Karpas-422 (cell line): ENCODE data around the gene FAM174C. TPM values are rescaled to one million over a fixed set of nuclear protein-coding genes. Genes with fewer than 3 reads are reported as not detected.

Source experiments
- DNase-seq: peaks from one replicate; pipeline ENCODE4 v3.0.0-alpha.2; 2015
- H2AFZ ChIP-seq: fragments of 200-600 bp; sonication (generic); 2 replicates; pipeline ENCODE4 v1.6.1; 2014; ENCODE audit warnings: antibody characterized with exemption, low read length, mixed read lengths
- H3K27ac ChIP-seq: fragments of 200-600 bp; sonication (generic); 2 replicates; pipeline ENCODE4 v1.5.1; 2014; ENCODE audit warnings: mild to moderate bottlenecking, low read length, moderate library complexity
- H3K27me3 ChIP-seq: fragments of 200-600 bp; sonication (generic); 2 replicates; pipeline ENCODE4 v1.6.1; 2014; ENCODE audit warnings: low read length, mixed read lengths
- H3K36me3 ChIP-seq: fragments of 200-600 bp; sonication (generic); 2 replicates; pipeline ENCODE4 v1.6.1; 2014; ENCODE audit warnings: low read length, mixed read lengths; ENCODE audit not compliant: insufficient read depth
- H3K4me1 ChIP-seq: fragments of 200-600 bp; sonication (generic); 2 replicates; pipeline ENCODE4 v1.6.1; 2014; ENCODE audit warnings: mild to moderate bottlenecking, low read length, mixed read lengths
- H3K4me2 ChIP-seq: fragments of 200-600 bp; sonication (generic); 2 replicates; pipeline ENCODE4 v1.6.1; 2014; ENCODE audit warnings: low read length, low read depth, mild to moderate bottlenecking; ENCODE audit not compliant: poor library complexity, severe bottlenecking
- H3K4me3 ChIP-seq: fragments of 200-600 bp; sonication (generic); 2 replicates; pipeline ENCODE4 v1.5.1; 2014; ENCODE audit warnings: mild to moderate bottlenecking, antibody characterized with exemption, low read length, mixed read lengths
- H3K79me2 ChIP-seq: fragments of 200-600 bp; sonication (generic); 2 replicates; pipeline ENCODE4 v1.6.1; 2014; ENCODE audit warnings: mild to moderate bottlenecking, low read length, mixed read lengths
- H3K9ac ChIP-seq: fragments of 200-600 bp; sonication (generic); 2 replicates; pipeline ENCODE4 v1.6.0; 2014; ENCODE audit warnings: low read length
- H3K9me2 ChIP-seq: fragments of 200-600 bp; sonication (generic), shearing (Covaris generic); replicated peaks from 2 replicates; pipeline ENCODE4 v1.6.0; 2014; ENCODE audit warnings: mild to moderate bottlenecking, low read length, moderate library complexity; ENCODE audit not compliant: insufficient read depth
- H3K9me3 ChIP-seq: fragments of 300-700, 200-600 bp; sonication (generic); 2 replicates; pipeline ENCODE4 v1.6.1; 2014; ENCODE audit warnings: low read length, mixed read lengths
- H4K20me1 ChIP-seq: fragments of 200-600 bp; sonication (generic); 2 replicates; pipeline ENCODE4 v1.6.1; 2014; ENCODE audit warnings: mild to moderate bottlenecking, antibody characterized with exemption, low read length, low read depth; ENCODE audit not compliant: insufficient read depth
- total RNA-seq: library from RNA; depleted of rRNA; stranded (reverse); fragments of >200 nt; shearing (Covaris generic); gene quantifications from 2 replicates; pipeline ENCODE4 v1.2.3, GENCODE V29; 2014; ENCODE audit warnings: low replicate concordance

FAM174C gene
- total RNA-seq, 1 experiment from 2014 or later: 32.7 TPM

GRCh38 chr19:1251330-1252220 is 23.8 kb upstream of the FAM174C start:
- peaks cover 25% of the 10 kb centered on the region for H3K36me3 ChIP-seq
- peaks cover 28% of the 10 kb centered on the region for H4K20me1 ChIP-seq
- no peaks in the 10 kb centered on the region for H3K9me2 ChIP-seq
- H3K4me2 ChIP-seq: peak overlapping the region; percentile 95
- H3K9ac ChIP-seq: peak overlapping the region; percentile 99
- DNase-seq: peak; percentile 83
- peaks cover 26% of the 10 kb centered on the region for H3K79me2 ChIP-seq
- peak overlapping the region; percentile 92 for H3K4me3 ChIP-seq
- peak overlapping the region; percentile 97 for H3K27ac ChIP-seq
- no peaks in the 10 kb centered on the region for H3K27me3 ChIP-seq
- no peaks in the 10 kb centered on the region for H3K9me3 ChIP-seq
- H3K4me1 ChIP-seq: peaks cover 59% of the 10 kb centered on the region
- no peak overlapping the region for H2AFZ ChIP-seq

DNA sequence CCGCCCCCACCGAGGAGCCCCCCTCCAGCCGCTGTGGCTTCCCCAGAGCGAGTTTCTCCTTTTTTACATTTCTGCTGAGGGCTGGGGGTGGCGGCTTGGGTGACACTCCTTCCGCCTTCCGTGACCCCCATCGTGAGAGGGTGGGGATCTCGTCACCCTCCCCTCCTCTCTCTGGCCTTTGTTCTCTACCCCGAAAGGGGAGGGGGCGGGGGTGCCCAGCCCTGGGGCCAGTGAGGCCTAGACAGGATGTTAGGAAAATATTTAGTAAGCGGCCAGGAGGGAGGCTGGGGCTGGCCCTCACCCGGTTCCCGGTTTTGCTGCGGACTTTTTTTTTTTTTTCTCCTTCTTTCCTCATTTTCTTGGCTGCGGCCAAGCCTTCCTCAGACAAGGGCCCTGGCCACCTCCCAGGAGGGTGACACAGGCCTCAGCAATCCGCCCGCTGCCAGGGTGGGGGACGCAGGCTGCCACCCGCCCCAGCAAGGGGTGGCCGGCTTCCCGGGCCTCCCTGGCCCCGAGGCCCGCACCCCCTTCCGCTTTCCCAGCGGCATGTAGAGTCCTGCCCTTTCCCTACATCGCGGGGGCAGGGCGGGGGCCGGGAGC is 23.0 kb upstream of the FAM174C start:
- H4K20me1 ChIP-seq: peaks cover 28% of the 10 kb centered on the region
- H3K27ac ChIP-seq: peak overlapping the region; percentile 97
- peaks cover 25% of the 10 kb centered on the region for H3K36me3 ChIP-seq
- no peaks in the 10 kb centered on the region for H3K9me3 ChIP-seq
- no peaks in the 10 kb centered on the region for H3K9me2 ChIP-seq
- H3K4me2 ChIP-seq: peak overlapping the region; percentile 95
- H3K9ac ChIP-seq: peak overlapping the region; percentile 99
- H3K79me2 ChIP-seq: peaks cover 26% of the 10 kb centered on the region
- peak; percentile 50 for DNase-seq
- no peak overlapping the region for H2AFZ ChIP-seq
- no peaks in the 10 kb centered on the region for H3K27me3 ChIP-seq
- peaks cover 66% of the 10 kb centered on the region for H3K4me1 ChIP-seq
- peak overlapping the region; percentile 92 for H3K4me3 ChIP-seq

DNA sequence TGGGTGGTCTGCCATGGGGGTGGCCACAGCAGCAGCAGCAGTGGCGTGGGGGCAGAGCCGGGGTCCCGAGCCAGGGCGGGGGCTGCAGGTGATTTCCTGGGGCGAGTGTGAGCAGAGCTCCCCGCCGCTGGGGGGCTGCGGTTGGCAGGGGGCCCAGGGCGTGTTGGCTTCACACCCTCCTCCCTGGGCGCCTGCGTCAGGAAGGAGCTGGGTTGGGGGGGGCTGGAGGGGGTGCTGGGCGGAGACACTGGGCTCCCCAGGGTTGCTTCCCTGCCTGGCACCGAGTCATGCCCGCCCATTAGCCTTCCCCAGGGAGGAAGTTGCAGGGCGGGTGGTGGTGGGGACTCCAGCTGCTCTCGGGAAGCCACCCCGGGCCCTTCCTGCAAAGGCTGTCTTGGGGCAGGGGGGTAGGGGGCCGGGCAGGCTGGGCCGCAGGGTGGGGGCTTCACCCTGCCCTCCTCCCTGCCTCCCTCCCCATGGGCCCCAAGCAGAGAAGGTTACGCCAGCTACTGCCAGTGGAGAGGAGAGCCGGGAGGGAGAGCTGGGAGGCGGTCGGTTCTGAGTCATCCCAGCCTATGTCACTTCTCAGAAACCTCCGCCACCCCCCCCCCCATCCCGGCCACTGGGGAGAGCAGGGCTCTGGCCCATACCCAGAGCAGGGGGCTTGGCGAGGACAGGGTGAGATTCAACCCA is 22.4 kb upstream of the FAM174C start:
- no peaks in the 10 kb centered on the region for H3K9me2 ChIP-seq
- peak overlapping the region; percentile 99 for H3K9ac ChIP-seq
- peak overlapping the region; percentile 95 for H3K4me2 ChIP-seq
- peak overlapping the region; percentile 97 for H3K27ac ChIP-seq
- peak; percentile 87 for DNase-seq
- peaks cover 28% of the 10 kb centered on the region for H4K20me1 ChIP-seq
- H3K4me1 ChIP-seq: peaks cover 70% of the 10 kb centered on the region
- no peaks in the 10 kb centered on the region for H3K9me3 ChIP-seq
- peaks cover 26% of the 10 kb centered on the region for H3K79me2 ChIP-seq
- peaks cover 25% of the 10 kb centered on the region for H3K36me3 ChIP-seq
- H3K4me3 ChIP-seq: peak overlapping the region; percentile 92
- no peaks in the 10 kb centered on the region for H3K27me3 ChIP-seq
- no peak overlapping the region for H2AFZ ChIP-seq

DNA sequence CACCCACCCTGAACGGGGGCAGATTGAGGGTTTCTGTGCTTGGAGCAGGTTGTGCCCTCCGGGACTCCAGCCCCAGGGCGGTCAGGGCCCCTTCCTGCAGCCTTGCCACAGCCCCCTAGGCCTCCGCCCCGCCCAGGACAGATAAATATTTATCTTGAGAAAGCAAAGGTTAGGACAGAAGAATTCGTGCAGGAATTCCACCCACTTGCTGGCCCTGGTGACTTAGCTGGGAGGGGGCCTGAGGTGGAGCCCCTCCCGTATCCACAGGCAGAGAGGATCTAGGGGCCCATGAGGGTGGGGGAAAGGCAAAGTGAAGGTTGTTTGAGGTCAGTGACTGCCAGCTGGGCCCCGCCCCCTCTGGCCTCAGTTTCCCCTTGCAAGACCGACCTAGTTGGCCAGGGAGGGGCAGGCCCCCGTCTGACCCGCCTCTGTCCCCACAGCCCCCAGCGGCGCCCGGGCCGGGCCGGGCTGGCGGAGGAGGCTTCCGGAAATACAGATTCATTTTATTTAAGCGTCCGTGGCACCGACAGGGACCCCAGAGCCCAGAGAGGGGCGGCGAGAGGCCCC is 21.7 kb upstream of the FAM174C start:
- H3K9me3 ChIP-seq: no peaks in the 10 kb centered on the region
- DNase-seq: no peak
- H3K36me3 ChIP-seq: peaks cover 25% of the 10 kb centered on the region
- peak overlapping the region; percentile 97 for H3K27ac ChIP-seq
- peaks cover 74% of the 10 kb centered on the region for H3K4me1 ChIP-seq
- H2AFZ ChIP-seq: no peak overlapping the region
- H3K79me2 ChIP-seq: peaks cover 26% of the 10 kb centered on the region
- H4K20me1 ChIP-seq: peaks cover 28% of the 10 kb centered on the region
- no peaks in the 10 kb centered on the region for H3K9me2 ChIP-seq
- no peaks in the 10 kb centered on the region for H3K27me3 ChIP-seq
- peak overlapping the region; percentile 17; the same call in 1 of the 2 replicates for H3K4me3 ChIP-seq
- H3K4me2 ChIP-seq: peak overlapping the region; percentile 95
- H3K9ac ChIP-seq: peak overlapping the region; percentile 60

DNA sequence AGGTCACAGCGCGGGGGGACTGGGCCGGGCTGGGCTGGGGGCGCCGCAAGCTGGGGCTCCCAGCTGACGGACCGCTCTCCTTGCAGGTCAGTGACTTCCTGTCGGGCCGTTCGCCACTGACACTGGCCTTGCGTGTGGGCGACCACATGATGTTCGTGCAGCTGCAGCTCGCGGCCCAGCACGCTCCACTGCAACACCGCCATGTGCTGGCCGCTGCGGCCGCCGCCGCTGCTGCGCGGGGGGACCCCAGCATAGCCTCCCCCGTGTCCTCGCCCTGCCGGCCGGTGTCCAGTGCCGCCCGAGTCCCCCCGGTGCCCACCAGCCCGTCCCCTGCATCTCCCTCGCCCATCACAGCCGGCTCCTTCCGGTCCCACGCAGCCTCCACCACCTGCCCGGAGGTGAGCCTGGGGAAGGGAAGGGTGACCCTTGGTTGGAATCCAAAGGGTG is 21.2 kb upstream of the FAM174C start:
- Histone ChIP-seq H3K9me3 (no peaks in the 10 kb centered on the region), H3K27me3 (no peaks in the 10 kb centered on the region), H3K79me2 (peaks cover 26% of the 10 kb centered on the region), H3K9me2 (no peaks in the 10 kb centered on the region), H3K9ac (peak overlapping the region; percentile 32), H2AFZ (no peak overlapping the region), H3K27ac (peak overlapping the region; percentile 97; the same call in 1 of the 2 replicates), H3K4me2 (no peak overlapping the region), H3K36me3 (peaks cover 25% of the 10 kb centered on the region), H3K4me1 (peaks cover 79% of the 10 kb centered on the region), H3K4me3 (no peak overlapping the region), H4K20me1 (peaks cover 28% of the 10 kb centered on the region)
- DNase-seq: no peak

DNA sequence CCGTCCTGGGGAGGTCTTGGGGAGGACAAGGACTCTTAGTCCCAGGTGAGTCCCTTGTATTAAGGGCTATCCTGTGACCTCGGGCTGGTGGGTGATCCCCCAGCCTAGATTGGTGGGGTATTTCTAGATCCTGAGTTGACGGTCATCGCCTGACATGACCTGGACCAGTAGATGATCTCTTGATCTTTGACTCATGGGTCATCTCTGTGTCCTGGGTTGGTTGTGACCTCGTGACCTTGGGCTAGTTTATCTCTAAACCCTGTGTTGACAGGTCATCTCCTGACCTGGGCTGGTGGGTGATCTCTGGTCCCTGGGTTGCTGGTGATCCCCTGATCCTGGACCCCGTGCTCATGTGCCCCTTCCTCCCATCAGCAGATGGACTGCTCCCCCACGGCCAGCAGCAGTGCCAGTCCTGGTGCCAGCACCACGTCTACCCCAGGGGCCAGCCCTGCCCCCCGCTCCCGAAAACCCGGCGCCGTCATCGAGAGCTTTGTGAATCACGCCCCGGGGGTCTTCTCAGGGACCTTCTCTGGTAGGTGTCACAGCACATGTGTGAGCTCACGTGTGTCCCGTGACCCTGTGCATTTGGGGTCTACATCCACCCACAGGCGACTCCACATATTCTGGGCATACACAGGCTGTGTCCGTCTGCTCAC is 20.7 kb upstream of the FAM174C start:
- Histone ChIP-seq H3K4me2 (no peak overlapping the region), H4K20me1 (peaks cover 28% of the 10 kb centered on the region), H3K9ac (peak overlapping the region; percentile 32), H3K36me3 (peaks cover 25% of the 10 kb centered on the region), H3K9me2 (no peaks in the 10 kb centered on the region), H3K4me1 (peaks cover 84% of the 10 kb centered on the region), H3K27me3 (no peaks in the 10 kb centered on the region), H3K79me2 (peaks cover 26% of the 10 kb centered on the region), H2AFZ (no peak overlapping the region), H3K9me3 (no peaks in the 10 kb centered on the region), H3K4me3 (no peak overlapping the region), H3K27ac (peak overlapping the region; percentile 42; the same call in 1 of the 2 replicates)
- no peak for DNase-seq

GRCh38 chr19:1255186-1256161 is 19.9 kb upstream of the FAM174C start:
- DNase-seq: peak; percentile 58
- peaks cover 22% of the 10 kb centered on the region for H3K79me2 ChIP-seq

More at GRCh38 chr19:1255186-1256161, 19.9 kb upstream of the FAM174C start:
- H3K4me1 ChIP-seq: peaks cover 92% of the 10 kb centered on the region
- H3K4me2 ChIP-seq: peak overlapping the region; percentile 19
- no peak overlapping the region for H3K4me3 ChIP-seq
- no peaks in the 10 kb centered on the region for H3K9me2 ChIP-seq
- H3K9ac ChIP-seq: peak overlapping the region; percentile 39
- H3K9me3 ChIP-seq: no peaks in the 10 kb centered on the region
- H3K36me3 ChIP-seq: peaks cover 25% of the 10 kb centered on the region
- H3K27me3 ChIP-seq: no peaks in the 10 kb centered on the region
- peak overlapping the region; percentile 69 for H3K27ac ChIP-seq
- H4K20me1 ChIP-seq: peaks cover 25% of the 10 kb centered on the region
- H2AFZ ChIP-seq: no peak overlapping the region
